GM12878 (cell line): ENCODE measurements around the gene YES1. TPM values are rescaled to one million over a fixed set of nuclear protein-coding genes. Genes with fewer than 3 reads are reported as not detected.

Source experiments
- ATAC-seq: fragments of 200-7000 bp; cut with Tn5 transposase; 3 replicates; pipeline ENCODE4 v1.9.1; 2020; ENCODE audit warnings: mild to moderate bottlenecking, moderate library complexity
- BruUV-seq: library from RNA; stranded (reverse); fragments of 400-500 nt; replicated peaks from 2 replicates; lab custom pipeline; 2021; lab: Mats Ljungman, UMichigan
- CTCF ChIA-PET: fragments of 300-600 bp; sonication (Branson Sonifier 250); formaldehyde crosslinking; extraction: SDS; loops from one replicate; lab custom pipeline; 2021; ENCODE audit warnings: inconsistent platforms; lab: Yijun Ruan, JAX
- POLR2A ChIA-PET: fragments of 350-600 bp; formaldehyde crosslinking; extraction: SDS; loops from one replicate; lab custom pipeline; 2021; ENCODE audit warnings: inconsistent platforms; lab: Charles Lee
- RAD21 ChIA-PET: fragments of 300-600 bp; sonication (Branson Sonifier 250); formaldehyde crosslinking; loops from one replicate; lab custom pipeline; 2023; ENCODE audit warnings: antibody characterized with exemption; ENCODE audit not compliant: unreplicated experiment; lab: Charles Lee
- SMC1A ChIA-PET: fragments of 300-600 bp; sonication (Branson Sonifier 250); formaldehyde crosslinking; loops from one replicate; lab custom pipeline; 2023; ENCODE audit not compliant: unreplicated experiment, uncharacterized antibody; lab: Charles Lee
- DNase-seq: peaks from one replicate; pipeline ENCODE4 v3.0.0-alpha.2; 2011; ENCODE audit warnings: low read depth, low spot score
- FAIRE-seq: peaks from 3 replicates; lab custom pipeline; 2011; peaks lifted over from hg19 to GRCh38; lab: Jason Lieb, UNC
- H2AFZ ChIP-seq: 2 replicates; pipeline ENCODE4 v1.6.0; 2011; ENCODE audit warnings: low read depth, low read length, control low read depth; ENCODE audit not compliant: control insufficient read depth
- H3K27ac ChIP-seq: 2 replicates; pipeline ENCODE4 v1.5.1; 2011; ENCODE audit warnings: control low read depth; ENCODE audit not compliant: control insufficient read depth, insufficient read depth
- H3K27me3 ChIP-seq, 2 experiments: replicated peaks in 1 of 2; 2 replicates each; pipeline versions ENCODE4 v1.6.0 to v1.6.1; 2011; ENCODE audit warnings: low read length in 1 of 2; ENCODE audit not compliant: control insufficient read depth in 2 of 2, insufficient read depth in 2 of 2
- H3K36me3 ChIP-seq, 2 experiments: 2 replicates each; pipeline ENCODE4 v1.5.1; 2011; ENCODE audit warnings: low read length in 1 of 2; ENCODE audit not compliant: control insufficient read depth in 2 of 2, insufficient read depth in 2 of 2
- H3K4me1 ChIP-seq: 2 replicates; pipeline ENCODE4 v1.6.1; 2011; ENCODE audit warnings: mild to moderate bottlenecking, low read length, moderate library complexity, mixed read lengths; ENCODE audit not compliant: control insufficient read depth, insufficient read depth
- H3K4me2 ChIP-seq: 2 replicates; pipeline ENCODE4 v1.6.0; 2011; ENCODE audit warnings: control low read depth; ENCODE audit not compliant: control insufficient read depth, insufficient read depth
- H3K4me3 ChIP-seq: fragments of 200-600 bp; sonication (generic); 2 replicates; pipeline ENCODE4 v1.5.1; 2016
- H3K79me2 ChIP-seq: 2 replicates; pipeline ENCODE4 v1.6.0; 2011; ENCODE audit warnings: low read length; ENCODE audit not compliant: control insufficient read depth, insufficient read depth
- H3K9ac ChIP-seq: 2 replicates; pipeline ENCODE4 v1.8.0; 2011; ENCODE audit warnings: low read length, control low read depth, mixed read lengths; ENCODE audit not compliant: control insufficient read depth, insufficient read depth
- H3K9me3 ChIP-seq: replicated peaks from 3 replicates; pipeline ENCODE4 v1.5.1; 2011; ENCODE audit warnings: mild to moderate bottlenecking, low read length; ENCODE audit not compliant: control insufficient read depth, insufficient read depth
- H4K20me1 ChIP-seq: 2 replicates; pipeline ENCODE4 v1.6.0; 2011; ENCODE audit not compliant: control insufficient read depth, insufficient read depth
- BMI1 ChIP-seq: fragments of 450-650 bp; IDR thresholded peaks from 2 replicates; pipeline ENCODE4 v1.6.1; 2016; ENCODE audit warnings: mild to moderate bottlenecking, moderate library complexity, borderline replicate concordance
- CHD2 ChIP-seq: IDR thresholded peaks from 2 replicates; pipeline ENCODE4 v1.6.1; 2011; ENCODE audit warnings: low read depth, low read length, improper control_type of control experiment, borderline replicate concordance
- DPF2 ChIP-seq: fragments of 450-650 bp; IDR thresholded peaks from 2 replicates; pipeline ENCODE4 v1.6.1; 2017; ENCODE audit warnings: mild to moderate bottlenecking
- EED ChIP-seq: sonication (generic); IDR thresholded peaks from 2 replicates; pipeline ENCODE4 v1.6.1; 2016; ENCODE audit warnings: antibody characterized with exemption, low read depth
- IKZF1 ChIP-seq: fragments of 450-650 bp; conservative IDR thresholded peaks from 2 replicates; pipeline ENCODE4 v1.6.1; 2017; ENCODE audit warnings: antibody characterized with exemption, mild to moderate bottlenecking
- IKZF2 ChIP-seq, 2 experiments: fragments of 450-650 bp; IDR thresholded peaks; 2 replicates each; pipeline ENCODE4 v1.6.1; 2017; ENCODE audit warnings: mild to moderate bottlenecking in 2 of 2, moderate library complexity in 2 of 2
- MTA2 ChIP-seq: fragments of 450-650 bp; IDR thresholded peaks from 2 replicates; pipeline ENCODE4 v1.6.1; 2016; ENCODE audit warnings: low read depth, mild to moderate bottlenecking, moderate library complexity
- NFXL1 ChIP-seq: fragments of 450-650 bp; IDR thresholded peaks from 2 replicates; pipeline ENCODE4 v1.6.1; 2017; ENCODE audit warnings: antibody characterized with exemption, mild to moderate bottlenecking, borderline replicate concordance
- NR2F1 ChIP-seq: fragments of 450-650 bp; conservative IDR thresholded peaks from 2 replicates; pipeline ENCODE4 v1.6.1; 2017; ENCODE audit warnings: mild to moderate bottlenecking
- PRDM15 ChIP-seq: fragments of 450-650 bp; formaldehyde crosslinking; IDR thresholded peaks from 2 replicates; pipeline ENCODE4 v1.4.0; 2020; ENCODE audit warnings: mild to moderate bottlenecking, moderate library complexity
- RAD51 ChIP-seq: fragments of 450-650 bp; IDR thresholded peaks from 2 replicates; pipeline ENCODE4 v1.6.1; 2016; ENCODE audit warnings: moderate library complexity, mild to moderate bottlenecking, inconsistent platforms
- YY1 ChIP-seq: IDR thresholded peaks from 2 replicates; pipeline ENCODE4 v1.6.1; 2011; ENCODE audit warnings: low read depth, mild to moderate bottlenecking, low read length
- ZBTB33 ChIP-seq: fragments of 450-650 bp; IDR thresholded peaks from 2 replicates; pipeline ENCODE4 v1.6.1; 2017; ENCODE audit warnings: mild to moderate bottlenecking
- ZNF24 ChIP-seq: fragments of 450-650 bp; IDR thresholded peaks from 2 replicates; pipeline ENCODE4 v1.6.1; 2017; ENCODE audit warnings: antibody characterized with exemption, mild to moderate bottlenecking
- ZZZ3 ChIP-seq: IDR thresholded peaks from 2 replicates; pipeline ENCODE4 v1.6.1; 2011; ENCODE audit warnings: low read depth; ENCODE audit not compliant: control insufficient read depth, insufficient read length
- WGBS: methylation state at CpG from one replicate; pipeline ENCODE4 v1.1.6; 2016; ENCODE audit warnings: low lambda C conversion rate; ENCODE audit not compliant: insufficient replicate concordance, insufficient coverage; ENCODE audit errors: missing lambda C conversion rate; 5-methylcytosine and 5-hydroxymethylcytosine counted together
- in situ Hi-C: fragments of 300-500 bp; cut with MboI; formaldehyde crosslinking; loops from 9 replicates; pipeline ENCODE4 v1.14.3; 2018; ENCODE audit warnings: mixed read lengths
- intact Hi-C: fragments of 100-400 bp; cut with micrococcal nuclease; formaldehyde crosslinking; loops from one replicate; pipeline ENCODE4 v1.14.2; 2022; ENCODE audit not compliant: unreplicated experiment
- polyA plus RNA-seq, 11 experiments: library from polyadenylated mRNA; depleted of rRNA in 4 of 11; unstranded in 6 of 11; stranded (reverse) in 5 of 11; fragments of >200 nt; fragmentation: Nextera tagmentation in 4 of 11; fragmentation: Illumina TruSeq in 1 of 11; extraction: Ambion mirVana in 4 of 11; extraction: Trizol in 1 of 11; gene quantifications; 1 replicate in 1 of 11; 2 replicates in 10 of 11; pipeline versions ENCODE4 v1.2.1 to v1.2.3, GENCODE V29; 2011 to 2016; ENCODE audit warnings: inconsistent platforms in 2 of 11, missing spikeins in 2 of 11, low read depth in 1 of 11
- total RNA-seq, 4 experiments: library from RNA; depleted of rRNA in 3 of 4; stranded (reverse); fragments of >200 nt in 3 of 4; fragmentation: Illumina TruSeq in 1 of 4; extraction: Trizol in 1 of 4; gene quantifications; 2 replicates each; pipeline versions ENCODE4 v1.2.1 to v1.2.3, GENCODE V29; 2013 to 2021
- TF ChIP-seq, protein P1 (sequence below): fragments of 450-650 bp; IDR thresholded peaks from 2 replicates; pipeline ENCODE4 v1.6.1; 2017; ENCODE audit warnings: low read depth, mild to moderate bottlenecking, moderate library complexity

YES1 gene
- total and polyA plus RNA-seq, 10 of the 15 experiments (the other 5 are each of a cell fraction or from before 2014, with no cell fraction given), result 2.3 to 7.9 (median 5.8) TPM

GRCh38 chr18:808086-808485, 4.0 kb downstream of the YES1 start (continued):
- no peak for TF ChIP-seq ZBTB33
- no peak for TF ChIP-seq NFXL1

- no TSS peak for BruUV-seq
- H2AFZ ChIP-seq, result no peak overlapping the region
- DNase-seq (peak; percentile 39), ATAC-seq (peak; percentile 23), FAIRE-seq (no peak)
- H3K4me1 ChIP-seq, result peaks cover 18% of the 10 kb centered on the region
- 66% methylated on average over 2 of the region's 2 CpGs for WGBS
- peaks cover 71% of the 10 kb centered on the region for H3K79me2 ChIP-seq
- peak overlapping the region; percentile 60 for H3K27ac ChIP-seq
- peak overlapping the region; percentile 31; the same call in 1 of the 2 replicates for H3K4me3 ChIP-seq
- intact Hi-C loops (no loop called here), in situ Hi-C loops (no loop called here)
- POLR2A ChIA-PET, result interaction anchor here (1.4 to 2.1 kb wide), 3 partner anchors 9 to 287 kb away, joined by 4 to 8 read pairs (median 4); no protein-coding TSS in a partner anchor
- CTCF ChIA-PET, result interaction anchor here (1.5 to 2.6 kb wide), 3 partner anchors 13 to 63 kb away, joined by 6 to 12 read pairs (median 8); no protein-coding TSS in a partner anchor
- SMC1A ChIA-PET, result interaction anchor here (0.6 to 11.3 kb wide), 9 partner anchors 8 to 65 kb away, joined by 3 to 74 read pairs (median 5); no protein-coding TSS in a partner anchor
- no peaks in the 10 kb centered on the region for H4K20me1 ChIP-seq
- H3K4me2 ChIP-seq, result peak overlapping the region; percentile 71
- H3K9ac ChIP-seq, result 0 out of 2 replicates have a peak overlapping the region, but pooled peaks have one; percentile 8
- RAD21 ChIA-PET, result interaction anchor here (0.6 to 1.0 kb wide), 6 partner anchors 9 to 148 kb away, joined by 3 to 4 read pairs (median 3); partner anchors contain the start of gene TYMS
- no peaks in the 10 kb centered on the region for H3K9me3 ChIP-seq
- no peaks in the 10 kb centered on the region for H3K27me3 ChIP-seq
- H3K36me3 ChIP-seq, result no peaks in the 10 kb centered on the region; a peak in 1 of 4 replicates
- TF ChIP-seq IKZF2 (IDR thresholded peaks at IDR 0.05), result peak; percentile 81 to 85
- TF ChIP-seq CHD2, result no peak
- 0 out of 2 replicates have a peak, but pooled peaks have one; percentile 28 for TF ChIP-seq BMI1
- TF ChIP-seq ZNF24, result peak; percentile 33; the same call in 1 of the 2 replicates
- peak; percentile 80 for TF ChIP-seq IKZF1
- TF ChIP-seq, protein P1, sequence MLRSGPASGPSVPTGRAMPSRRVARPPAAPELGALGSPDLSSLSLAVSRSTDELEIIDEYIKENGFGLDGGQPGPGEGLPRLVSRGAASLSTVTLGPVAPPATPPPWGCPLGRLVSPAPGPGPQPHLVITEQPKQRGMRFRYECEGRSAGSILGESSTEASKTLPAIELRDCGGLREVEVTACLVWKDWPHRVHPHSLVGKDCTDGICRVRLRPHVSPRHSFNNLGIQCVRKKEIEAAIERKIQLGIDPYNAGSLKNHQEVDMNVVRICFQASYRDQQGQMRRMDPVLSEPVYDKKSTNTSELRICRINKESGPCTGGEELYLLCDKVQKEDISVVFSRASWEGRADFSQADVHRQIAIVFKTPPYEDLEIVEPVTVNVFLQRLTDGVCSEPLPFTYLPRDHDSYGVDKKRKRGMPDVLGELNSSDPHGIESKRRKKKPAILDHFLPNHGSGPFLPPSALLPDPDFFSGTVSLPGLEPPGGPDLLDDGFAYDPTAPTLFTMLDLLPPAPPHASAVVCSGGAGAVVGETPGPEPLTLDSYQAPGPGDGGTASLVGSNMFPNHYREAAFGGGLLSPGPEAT, result 0 out of 2 replicates have a peak, but pooled peaks have one; percentile 47
- TF ChIP-seq RAD51, result 0 out of 2 replicates have a peak, but pooled peaks have one; percentile 8
- TF ChIP-seq MTA2, result peak; percentile 67
- TF ChIP-seq NR2F1, result 0 out of 2 replicates have a peak, but pooled peaks have one; percentile 27
- TF ChIP-seq DPF2, result peak; percentile 29; the same call in 1 of the 2 replicates
- no peak for TF ChIP-seq YY1
- TF ChIP-seq ZZZ3, result no peak
- TF ChIP-seq PRDM15 (CRISPR knock-in tag), result no peak
- TF ChIP-seq EED, result peak; percentile 32; the same call in 1 of the 2 replicates
These were observed 6.3 kb downstream of the YES1 start for GRCh38 chr18:805755-806110.
